Kidney epithelial cell (primary cell): ENCODE data around the gene DSCAML1. TPM values are rescaled to one million over a fixed set of nuclear protein-coding genes. Genes with fewer than 3 reads are reported as not detected.

ENCODE experiments used
- DNase-seq: peaks from one replicate; pipeline ENCODE4 v3.0.0-alpha.2; 2010; ENCODE audit warnings: low read depth
- H3K27me3 ChIP-seq: 2 replicates; pipeline ENCODE4 v1.6.0; 2011; ENCODE audit warnings: low read length; ENCODE audit not compliant: control insufficient read depth, insufficient read depth
- H3K36me3 ChIP-seq: 2 replicates; pipeline ENCODE4 v1.5.1; 2011; ENCODE audit warnings: low read length; ENCODE audit not compliant: control insufficient read depth, insufficient read depth
- H3K4me3 ChIP-seq: 2 replicates; pipeline ENCODE4 v1.5.1; 2011; ENCODE audit warnings: low read depth, mild to moderate bottlenecking, control low read depth, low read length
- CTCF ChIP-seq: IDR thresholded peaks from 2 replicates; pipeline ENCODE4 v1.5.1; 2011; ENCODE audit warnings: mild to moderate bottlenecking, moderate library complexity, low read length, control low read depth, inconsistent platforms; ENCODE audit not compliant: insufficient read depth, poor library complexity, severe bottlenecking
- total RNA-seq: library from RNA; depleted of rRNA; stranded (reverse); fragments of >200 nt; gene quantifications from 2 replicates; pipeline ENCODE4 v1.2.3, GENCODE V29; 2015

Gene DSCAML1
- total RNA-seq, 1 donor from 2014 or later: 3.1 TPM

GRCh38 chr11:117591316-117592039 is 205.5 kb downstream of the DSCAML1 start:
- Histone ChIP-seq H3K36me3 (no peaks in the 10 kb centered on the region), H3K4me3 (no peak overlapping the region), H3K27me3 (peaks cover 27% of the 10 kb centered on the region)
- DNase-seq: no peak
- no peak for TF ChIP-seq CTCF

- Histone ChIP-seq H3K27me3 (peaks cover 28% of the 10 kb centered on the region), H3K4me3 (no peak overlapping the region), H3K36me3 (no peaks in the 10 kb centered on the region)
- DNase-seq: no peak
- TF ChIP-seq CTCF: no peak
These were observed 208.0 kb downstream of the DSCAML1 start for GRCh38 chr11:117589063-117589462.

GRCh38 chr11:117588166-117588810 is 208.7 kb downstream of the DSCAML1 start:
- no peak for DNase-seq
- H3K27me3 ChIP-seq: peaks cover 28% of the 10 kb centered on the region
- H3K36me3 ChIP-seq: no peaks in the 10 kb centered on the region
- no peak for TF ChIP-seq CTCF
- H3K4me3 ChIP-seq: no peak overlapping the region

- no peak for DNase-seq
- no peaks in the 10 kb centered on the region for H3K36me3 ChIP-seq
- no peak overlapping the region for H3K4me3 ChIP-seq
- peaks cover 28% of the 10 kb centered on the region for H3K27me3 ChIP-seq
- TF ChIP-seq CTCF: no peak
These were observed 209.6 kb downstream of the DSCAML1 start for GRCh38 chr11:117587416-117587815.

- no peak for DNase-seq
- Histone ChIP-seq H3K4me3 (no peak overlapping the region), H3K36me3 (no peaks in the 10 kb centered on the region), H3K27me3 (peaks cover 24% of the 10 kb centered on the region)
- no peak for TF ChIP-seq CTCF
These were observed 210.6 kb downstream of the DSCAML1 start for GRCh38 chr11:117586392-117586791.
